Measurements from ENCODE around the gene SLC6A3. TPM values are rescaled to one million over a fixed set of nuclear protein-coding genes. Genes with fewer than 3 reads are reported as not detected.

SLC6A3 gene
- total RNA-seq, 1 experiment from 2014 or later, result not detected

- Histone ChIP-seq H3K27ac (ENCODE audit: low read depth, low read length, poor library complexity, severe bottlenecking) (no peak overlapping the region), H3K9me3 (ENCODE audit: low read depth, low read length, poor library complexity, severe bottlenecking) (no peaks in the 10 kb centered on the region), H3K27me3 (replicated peaks; ENCODE audit: insufficient read depth, low read depth, low read length, poor library complexity) (peaks cover 18% of the 10 kb centered on the region), H3K4me1 (ENCODE audit: insufficient read depth, low read length, poor library complexity, severe bottlenecking) (no peaks in the 10 kb centered on the region), H3K36me3 (ENCODE audit: insufficient read depth, low read length, poor library complexity, severe bottlenecking) (no peaks in the 10 kb centered on the region), H3K4me3 (ENCODE audit: low read depth, low read length, poor library complexity, severe bottlenecking) (no peak overlapping the region)
- no TSS peak for BruUV-seq (replicated peaks)
- DNase-seq (ENCODE audit: low spot score), result no peak
- no peak for TF ChIP-seq EZH2 (IDR thresholded peaks at IDR 0.05; ENCODE audit: borderline replicate concordance, low read depth, low read length, poor library complexity, severe bottlenecking)
- TF ChIP-seq CTCF (conservative IDR thresholded peaks at IDR 0.05; ENCODE audit: low read depth, low read length), result no peak
- ChIA-PET CTCF (no interaction called here), POLR2A (ENCODE audit: low non-redundant PET) (no interaction called here)
- intact Hi-C loops (cut with micrococcal nuclease; ENCODE audit: unreplicated experiment), result no loop called here
Observed at GRCh38 chr5:1435369-1435768, 9.9 kb downstream of the SLC6A3 start.

GRCh38 chr5:1432296-1432695, 12.9 kb downstream of the SLC6A3 start:
- H3K27me3 ChIP-seq (replicated peaks; ENCODE audit: insufficient read depth, low read depth, low read length, poor library complexity), result peaks cover 5% of the 10 kb centered on the region
- H3K4me1 ChIP-seq (ENCODE audit: insufficient read depth, low read length, poor library complexity, severe bottlenecking), result no peaks in the 10 kb centered on the region
- H3K9me3 ChIP-seq (ENCODE audit: low read depth, low read length, poor library complexity, severe bottlenecking), result peaks cover 17% of the 10 kb centered on the region
- ChIA-PET POLR2A (ENCODE audit: low non-redundant PET) (no interaction called here), CTCF (no interaction called here)
- no peak for DNase-seq (ENCODE audit: low spot score)
- no peaks in the 10 kb centered on the region for H3K36me3 ChIP-seq (ENCODE audit: insufficient read depth, low read length, poor library complexity, severe bottlenecking)
- no TSS peak for BruUV-seq (replicated peaks)
- H3K27ac ChIP-seq (ENCODE audit: low read depth, low read length, poor library complexity, severe bottlenecking), result no peak overlapping the region
- H3K4me3 ChIP-seq (ENCODE audit: low read depth, low read length, poor library complexity, severe bottlenecking), result no peak overlapping the region
- no peak for TF ChIP-seq CTCF (conservative IDR thresholded peaks at IDR 0.05; ENCODE audit: low read depth, low read length)
- TF ChIP-seq EZH2 (IDR thresholded peaks at IDR 0.05; ENCODE audit: borderline replicate concordance, low read depth, low read length, poor library complexity, severe bottlenecking), result no peak
- intact Hi-C loops (cut with micrococcal nuclease; ENCODE audit: unreplicated experiment), result no loop called here

GRCh38 chr5:1431896-1432295, 13.3 kb downstream of the SLC6A3 start:
- BruUV-seq (replicated peaks), result no TSS peak
- Histone ChIP-seq H3K27me3 (replicated peaks; ENCODE audit: insufficient read depth, low read depth, low read length, poor library complexity) (peaks cover 5% of the 10 kb centered on the region), H3K4me3 (ENCODE audit: low read depth, low read length, poor library complexity, severe bottlenecking) (no peak overlapping the region), H3K27ac (ENCODE audit: low read depth, low read length, poor library complexity, severe bottlenecking) (no peak overlapping the region), H3K4me1 (ENCODE audit: insufficient read depth, low read length, poor library complexity, severe bottlenecking) (no peaks in the 10 kb centered on the region), H3K36me3 (ENCODE audit: insufficient read depth, low read length, poor library complexity, severe bottlenecking) (no peaks in the 10 kb centered on the region), H3K9me3 (ENCODE audit: low read depth, low read length, poor library complexity, severe bottlenecking) (peaks cover 17% of the 10 kb centered on the region)
- DNase-seq (ENCODE audit: low spot score), result no peak
- intact Hi-C loops (cut with micrococcal nuclease; ENCODE audit: unreplicated experiment), result no loop called here
- TF ChIP-seq EZH2 (IDR thresholded peaks at IDR 0.05; ENCODE audit: borderline replicate concordance, low read depth, low read length, poor library complexity, severe bottlenecking), result no peak
- TF ChIP-seq CTCF (conservative IDR thresholded peaks at IDR 0.05; ENCODE audit: low read depth, low read length), result no peak
- ChIA-PET CTCF (no interaction called here), POLR2A (ENCODE audit: low non-redundant PET) (no interaction called here)
